Endothelial cell (in vitro differentiated cells): ENCODE data around the gene FAAP100. TPM values are rescaled to one million over a fixed set of nuclear protein-coding genes. Genes with fewer than 3 reads are reported as not detected.
A peak's percentile ranks its signal among the peaks of the same experiment; 100 is the strongest.

ENCODE experiments used
- DNase-seq: peaks from one replicate; pipeline ENCODE4 v3.0.0; 2021; ENCODE audit warnings: low spot score
- H3K27ac Mint-ChIP-seq: one replicate; pipeline ENCODE4 v1.8.0; 2021; ENCODE audit warnings: mixed read lengths, inconsistent platforms; ENCODE audit not compliant: unreplicated experiment
- H3K27me3 Mint-ChIP-seq: one replicate; pipeline ENCODE4 v1.8.0; 2021; ENCODE audit warnings: mild to moderate bottlenecking, moderate library complexity, mixed read lengths, inconsistent platforms; ENCODE audit not compliant: unreplicated experiment
- H3K36me3 Mint-ChIP-seq: one replicate; pipeline ENCODE4 v1.8.0; 2021; ENCODE audit warnings: mild to moderate bottlenecking, low read depth, mixed read lengths, inconsistent platforms; ENCODE audit not compliant: unreplicated experiment
- H3K4me1 Mint-ChIP-seq: one replicate; pipeline ENCODE4 v1.8.0; 2021; ENCODE audit warnings: mild to moderate bottlenecking, mixed read lengths, inconsistent platforms; ENCODE audit not compliant: unreplicated experiment
- H3K4me3 Mint-ChIP-seq: one replicate; pipeline ENCODE4 v1.8.0; 2021; ENCODE audit warnings: mild to moderate bottlenecking, mixed read lengths, inconsistent platforms; ENCODE audit not compliant: unreplicated experiment
- H3K9me3 Mint-ChIP-seq: one replicate; pipeline ENCODE4 v1.8.0; 2021; ENCODE audit warnings: mixed read lengths, inconsistent platforms; ENCODE audit not compliant: unreplicated experiment
- CTCF ChIP-seq: fragments of 200-600 bp; sonication (generic); IDR thresholded peaks from one replicate; pipeline ENCODE4 v1.5.0; 2021; ENCODE audit warnings: antibody characterized with exemption; ENCODE audit not compliant: unreplicated experiment
- total RNA-seq: library from RNA; stranded (reverse); fragmentation: NEBNext Ultra II Directional; extraction: Animal tissue kit (Norgen Biotek cat#: 25700); gene quantifications from one replicate; pipeline ENCODE4 v1.2.1, GENCODE V29; 2021; ENCODE audit not compliant: unreplicated experiment

The FAAP100 gene
- total RNA-seq, 1 donor from 2014 or later = 40.6 TPM

- TF ChIP-seq CTCF = no peak
- H3K27ac Mint-ChIP-seq = peak overlapping the region; percentile 40
- peaks cover 4% of the 10 kb centered on the region for H3K36me3 Mint-ChIP-seq
- H3K27me3 Mint-ChIP-seq = peaks cover 22% of the 10 kb centered on the region
- H3K4me1 Mint-ChIP-seq = peaks cover 10% of the 10 kb centered on the region
- H3K4me3 Mint-ChIP-seq = peak overlapping the region; percentile 63
- no peak for DNase-seq
- no peaks in the 10 kb centered on the region for H3K9me3 Mint-ChIP-seq
Measured at GRCh38 chr17:81520021-81520901, 31.9 kb downstream of the FAAP100 start.

- Mint-ChIP-seq H3K36me3 (peaks cover 4% of the 10 kb centered on the region), H3K4me1 (peaks cover 12% of the 10 kb centered on the region), H3K27ac (no peak overlapping the region), H3K9me3 (no peaks in the 10 kb centered on the region), H3K4me3 (no peak overlapping the region), H3K27me3 (peaks cover 25% of the 10 kb centered on the region)
- TF ChIP-seq CTCF = peak; percentile 61
- DNase-seq = no peak
Measured at GRCh38 chr17:81519284-81520020, 32.7 kb downstream of the FAAP100 start.

- TF ChIP-seq CTCF = no peak
- H3K27me3 Mint-ChIP-seq = peaks cover 25% of the 10 kb centered on the region
- no peak overlapping the region for H3K4me3 Mint-ChIP-seq
- no peak for DNase-seq
- H3K36me3 Mint-ChIP-seq = peaks cover 4% of the 10 kb centered on the region
- no peak overlapping the region for H3K27ac Mint-ChIP-seq
- H3K4me1 Mint-ChIP-seq = peaks cover 12% of the 10 kb centered on the region
- no peaks in the 10 kb centered on the region for H3K9me3 Mint-ChIP-seq
Measured at GRCh38 chr17:81518785-81519283, 33.3 kb downstream of the FAAP100 start.

- Mint-ChIP-seq H3K27me3 (peaks cover 26% of the 10 kb centered on the region), H3K4me1 (peaks cover 12% of the 10 kb centered on the region), H3K27ac (no peak overlapping the region), H3K9me3 (no peaks in the 10 kb centered on the region), H3K36me3 (peaks cover 4% of the 10 kb centered on the region), H3K4me3 (peak overlapping the region; percentile 62)
- no peak for DNase-seq
- no peak for TF ChIP-seq CTCF
Measured at GRCh38 chr17:81518113-81518784, 33.9 kb downstream of the FAAP100 start.
